DND-41 (cell line): Measurements from ENCODE around the gene KRTAP4-12.
"Not testable (repeated sequence)": the region's sequence is repeated elsewhere in the genome, so short reads cannot be mapped to it uniquely, and the experiment has no call there.

Experiments
- ATAC-seq: fragments of 200-7000 bp; cut with Tn5 transposase; 3 replicates; pipeline ENCODE4 v1.9.1; 2021; ENCODE audit warnings: low read depth; ENCODE audit not compliant: insufficient read depth
- DNase-seq: peaks from one replicate; pipeline ENCODE4 v3.0.0-alpha.2; 2020
- H2AFZ ChIP-seq: 2 replicates; pipeline ENCODE4 v1.6.0; 2012; ENCODE audit warnings: low read depth, low read length
- H3K27ac ChIP-seq: 2 replicates; pipeline ENCODE4 v1.5.1; 2012; ENCODE audit warnings: low read length, inconsistent platforms
- H3K27me3 ChIP-seq: fragments of 200-600 bp; sonication (generic); 2 replicates; pipeline ENCODE4 v1.6.0; 2012; ENCODE audit warnings: low read length, mild to moderate bottlenecking, inconsistent platforms; ENCODE audit not compliant: insufficient read depth, poor library complexity
- H3K36me3 ChIP-seq: 2 replicates; pipeline ENCODE4 v1.5.1; 2012; ENCODE audit warnings: low read length, inconsistent platforms; ENCODE audit not compliant: insufficient read depth
- H3K4me1 ChIP-seq: 2 replicates; pipeline ENCODE4 v1.5.1; 2012; ENCODE audit warnings: mild to moderate bottlenecking, low read length; ENCODE audit not compliant: insufficient read depth
- H3K4me2 ChIP-seq: 2 replicates; pipeline ENCODE4 v1.6.0; 2012; ENCODE audit warnings: mild to moderate bottlenecking, moderate library complexity, low read length, inconsistent platforms; ENCODE audit not compliant: insufficient read depth
- H3K4me3 ChIP-seq, 2 experiments: fragments of 200-600 bp in 1 of 2; shearing (Covaris generic) in 1 of 2; 2 replicates each; pipeline ENCODE4 v1.5.1; 2012 to 2016; ENCODE audit warnings: inconsistent platforms in 2 of 2, low read length in 2 of 2, mild to moderate bottlenecking in 2 of 2, low read depth in 1 of 2, moderate library complexity in 1 of 2
- H3K79me2 ChIP-seq: 2 replicates; pipeline ENCODE4 v1.6.0; 2012; ENCODE audit warnings: low read length, inconsistent platforms; ENCODE audit not compliant: insufficient read depth
- H3K9ac ChIP-seq: 2 replicates; pipeline ENCODE4 v1.6.0; 2012; ENCODE audit warnings: low read depth, mild to moderate bottlenecking, inconsistent platforms, low read length, moderate library complexity
- H3K9me3 ChIP-seq: 2 replicates; pipeline ENCODE4 v1.5.1; 2012; ENCODE audit warnings: low read length, moderate library complexity, mild to moderate bottlenecking, inconsistent platforms; ENCODE audit not compliant: insufficient read depth, severe bottlenecking
- H4K20me1 ChIP-seq: 2 replicates; pipeline ENCODE4 v1.6.0; 2012; ENCODE audit warnings: low read length; ENCODE audit not compliant: insufficient read depth
- CTCF ChIP-seq: IDR thresholded peaks from 2 replicates; pipeline ENCODE4 v1.5.1; 2012; ENCODE audit warnings: borderline replicate concordance, low read length, moderate library complexity, mild to moderate bottlenecking; ENCODE audit not compliant: poor library complexity, severe bottlenecking; ENCODE audit errors: extremely low read depth
- EZH2 ChIP-seq: IDR thresholded peaks from 3 replicates; pipeline ENCODE4 v1.6.1; 2012; ENCODE audit warnings: borderline replicate concordance, low read depth, mild to moderate bottlenecking, moderate library complexity, low read length, inconsistent platforms; ENCODE audit not compliant: severe bottlenecking

KRTAP4-12 gene

GRCh38 chr17:41098481-41098880 is 25.5 kb downstream of the KRTAP4-12 start:
- Histone ChIP-seq H3K27ac (no peak overlapping the region), H3K79me2 (no peaks in the 10 kb centered on the region), H3K36me3 (no peaks in the 10 kb centered on the region), H3K4me3 (no peak overlapping the region), H3K9ac (no peak overlapping the region), H3K4me2 (no peak overlapping the region), H4K20me1 (no peaks in the 10 kb centered on the region), H3K4me1 (no peaks in the 10 kb centered on the region), H2AFZ (no peak overlapping the region), H3K9me3 (no peaks in the 10 kb centered on the region), H3K27me3 (no peaks in the 10 kb centered on the region)
- no peak for ATAC-seq
- TF ChIP-seq CTCF = no peak
- TF ChIP-seq EZH2 = no peak
- DNase-seq = no peak

DNA sequence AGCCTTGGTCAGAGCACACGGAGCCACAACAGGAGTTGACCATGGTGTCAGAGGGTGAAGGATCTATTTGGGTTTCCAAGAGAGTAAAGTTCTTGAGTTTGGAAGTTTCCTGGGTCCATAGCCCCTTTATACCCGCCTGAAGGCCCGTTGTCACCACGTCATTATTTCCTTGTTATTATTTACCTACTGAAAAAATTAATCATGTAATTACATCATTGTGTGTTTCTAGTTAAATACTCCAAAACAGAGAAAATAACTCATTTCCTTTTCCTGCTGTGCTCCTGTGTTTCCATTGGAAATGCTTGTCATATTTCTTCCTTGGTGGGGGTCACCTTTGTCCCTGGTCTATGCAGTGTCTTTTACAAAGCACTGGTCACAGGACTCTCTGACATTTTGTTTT is 25.9 kb downstream of the KRTAP4-12 start, which contains the start of gene KRTAP4-8:
Gene KRTAP4-8 (minus strand): TSS at position 101 of the 400 bp plus-strand sequence. CDS start 58 bp downstream, at position 43.
- Histone ChIP-seq H3K4me1 (no peaks in the 10 kb centered on the region), H3K27ac (no peak within 1 kb of the TSS), H3K4me2 (no peak within 1 kb of the TSS), H3K79me2 (no peaks in the 10 kb centered on the region), H3K27me3 (no peaks in the 10 kb centered on the region), H2AFZ (no peak within 1 kb of the TSS), H3K9me3 (no peaks in the 10 kb centered on the region), H4K20me1 (no peaks in the 10 kb centered on the region), H3K4me3 (no peak within 1 kb of the TSS), H3K9ac (no peak within 1 kb of the TSS), H3K36me3 (no peaks in the 10 kb centered on the region)
- ATAC-seq (no peak), DNase-seq (no peak)
- TF ChIP-seq EZH2 (no peak), CTCF (no peak)

GRCh38 chr17:41096055-41096454 is 27.9 kb downstream of the KRTAP4-12 start:
- no peaks in the 10 kb centered on the region for H3K79me2 ChIP-seq
- no peaks in the 10 kb centered on the region for H3K36me3 ChIP-seq
- TF ChIP-seq CTCF (no peak), EZH2 (no peak)
- no peaks in the 10 kb centered on the region for H3K9me3 ChIP-seq
- H3K27ac ChIP-seq = no peak overlapping the region
- H3K27me3 ChIP-seq = no peaks in the 10 kb centered on the region
- H3K4me2 ChIP-seq = no peak overlapping the region
- no peak for ATAC-seq
- no peak overlapping the region for H3K9ac ChIP-seq
- no peak for DNase-seq
- H2AFZ ChIP-seq = no peak overlapping the region
- no peaks in the 10 kb centered on the region for H3K4me1 ChIP-seq
- no peaks in the 10 kb centered on the region for H4K20me1 ChIP-seq
- no peak overlapping the region for H3K4me3 ChIP-seq

GRCh38 chr17:41088760-41089352 is 35.1 kb downstream of the KRTAP4-12 start:
- not testable (repeated sequence) for H3K4me1 ChIP-seq, H3K9ac ChIP-seq, ATAC-seq, H3K27ac ChIP-seq, DNase-seq, H3K27me3 ChIP-seq, H3K4me3 ChIP-seq, H3K4me2 ChIP-seq, H3K36me3 ChIP-seq, H2AFZ ChIP-seq, H4K20me1 ChIP-seq, H3K79me2 ChIP-seq, H3K9me3 ChIP-seq

GRCh38 chr17:41084100-41084856 is 39.7 kb downstream of the KRTAP4-12 start, which contains the start of gene KRTAP4-7:
KRTAP4-7 (plus strand) TSS chr17:41084150; CDS start chr17:41084207, 57 bp downstream.
- not testable (repeated sequence) for H3K9me3 ChIP-seq, H3K79me2 ChIP-seq, H3K9ac ChIP-seq, H3K4me1 ChIP-seq, H4K20me1 ChIP-seq, H2AFZ ChIP-seq, H3K27ac ChIP-seq, DNase-seq, H3K27me3 ChIP-seq, H3K4me3 ChIP-seq, ATAC-seq, H3K4me2 ChIP-seq, H3K36me3 ChIP-seq

- not testable (repeated sequence) for H3K36me3 ChIP-seq, DNase-seq, H3K27ac ChIP-seq, ATAC-seq, H3K4me2 ChIP-seq, H3K79me2 ChIP-seq, H3K9me3 ChIP-seq, H3K9ac ChIP-seq, H3K4me1 ChIP-seq, H2AFZ ChIP-seq, H3K4me3 ChIP-seq, H3K27me3 ChIP-seq, H4K20me1 ChIP-seq
These were observed 40.6 kb downstream of the KRTAP4-12 start for GRCh38 chr17:41083427-41083826.
